Adrenal gland (tissue), 5 donors: ENCODE measurements around the gene SLC16A13.

Experiments used
- POLR2A ChIP-seq, 2 donors: fragments of 450-650 bp; IDR thresholded peaks; one replicate each; pipeline ENCODE4 v1.6.1; 2017; ENCODE audit warnings: antibody characterized with exemption in 2 of 2, mild to moderate bottlenecking in 2 of 2, moderate library complexity in 1 of 2
- TF ChIP-seq, protein P1 (sequence below), 6 experiments: fragments of 450-650 bp in 4 of 6; fragments of 200-600 bp in 2 of 6; sonication (generic) in 1 of 6; IDR thresholded peaks; 1 replicate in 5 of 6; 2 replicates in 1 of 6; pipeline versions ENCODE4 v1.5.1 to v1.8.0; 2016 to 2021; ENCODE audit warnings: antibody characterized with exemption in 6 of 6, mild to moderate bottlenecking in 2 of 6, moderate library complexity in 1 of 6
- donor health status: DM: no; HTN: no; CAD: no.

DNA sequence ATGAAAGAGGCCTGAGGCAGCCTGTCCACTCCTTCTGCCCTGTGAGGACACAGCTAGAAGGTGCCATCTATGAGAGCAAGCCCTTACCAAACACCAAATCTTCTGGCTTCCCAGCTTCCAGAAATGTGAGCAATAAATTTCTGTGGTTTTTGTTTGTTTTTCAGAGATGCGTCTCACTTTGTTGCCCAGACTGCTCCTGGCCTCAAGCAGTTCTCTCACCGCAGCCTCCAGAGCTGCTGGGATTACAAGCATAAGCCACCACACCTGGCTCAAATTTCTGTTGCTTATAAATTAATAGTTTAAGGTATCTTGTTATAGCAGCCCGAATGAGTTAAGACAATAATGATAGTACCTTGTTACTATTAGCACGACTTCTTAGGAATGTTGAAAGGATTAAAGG is 20.6 kb downstream of the SLC16A13 start:
- no peak for TF ChIP-seq POLR2A (IDR thresholded peaks at IDR 0.05)
- TF ChIP-seq, protein P1, sequence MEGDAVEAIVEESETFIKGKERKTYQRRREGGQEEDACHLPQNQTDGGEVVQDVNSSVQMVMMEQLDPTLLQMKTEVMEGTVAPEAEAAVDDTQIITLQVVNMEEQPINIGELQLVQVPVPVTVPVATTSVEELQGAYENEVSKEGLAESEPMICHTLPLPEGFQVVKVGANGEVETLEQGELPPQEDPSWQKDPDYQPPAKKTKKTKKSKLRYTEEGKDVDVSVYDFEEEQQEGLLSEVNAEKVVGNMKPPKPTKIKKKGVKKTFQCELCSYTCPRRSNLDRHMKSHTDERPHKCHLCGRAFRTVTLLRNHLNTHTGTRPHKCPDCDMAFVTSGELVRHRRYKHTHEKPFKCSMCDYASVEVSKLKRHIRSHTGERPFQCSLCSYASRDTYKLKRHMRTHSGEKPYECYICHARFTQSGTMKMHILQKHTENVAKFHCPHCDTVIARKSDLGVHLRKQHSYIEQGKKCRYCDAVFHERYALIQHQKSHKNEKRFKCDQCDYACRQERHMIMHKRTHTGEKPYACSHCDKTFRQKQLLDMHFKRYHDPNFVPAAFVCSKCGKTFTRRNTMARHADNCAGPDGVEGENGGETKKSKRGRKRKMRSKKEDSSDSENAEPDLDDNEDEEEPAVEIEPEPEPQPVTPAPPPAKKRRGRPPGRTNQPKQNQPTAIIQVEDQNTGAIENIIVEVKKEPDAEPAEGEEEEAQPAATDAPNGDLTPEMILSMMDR (IDR thresholded peaks at IDR 0.05) = no peak
